SU-DHL-6 (cell line): ENCODE data around the gene MGAT4A.

Experiments used
- CTCF ChIP-seq: fragments of 200-600 bp; sonication (generic); IDR thresholded peaks from one replicate; pipeline ENCODE4 v1.5.1; 2017; ENCODE audit warnings: antibody characterized with exemption, mild to moderate bottlenecking, low read length, moderate library complexity; ENCODE audit not compliant: insufficient read depth, poor library complexity, severe bottlenecking
- EZH2phosphoT487 ChIP-seq: fragments of 200-600 bp; sonication (generic), shearing (Covaris generic); conservative IDR thresholded peaks from 2 replicates; pipeline ENCODE4 v1.6.1; 2018; ENCODE audit warnings: mild to moderate bottlenecking, antibody characterized with exemption, low read length, moderate library complexity, mixed read lengths

- TF ChIP-seq CTCF, result no peak
- no peak for TF ChIP-seq EZH2phosphoT487
These were observed 144.3 kb downstream of the MGAT4A start for GRCh38 chr2:98586551-98587140.
